GM18858 (cell line): ENCODE measurements around the gene PDCL2.
"Not testable (repeated sequence)": the region's sequence is repeated elsewhere in the genome, so short reads cannot be mapped to it uniquely, and the experiment has no call there.

Experiments
- ATAC-seq: cut with Tn5 transposase; IDR thresholded peaks from one replicate; pipeline ENCODE4 v1.9.1; 2021; ENCODE audit not compliant: unreplicated experiment

Gene PDCL2, protein sequence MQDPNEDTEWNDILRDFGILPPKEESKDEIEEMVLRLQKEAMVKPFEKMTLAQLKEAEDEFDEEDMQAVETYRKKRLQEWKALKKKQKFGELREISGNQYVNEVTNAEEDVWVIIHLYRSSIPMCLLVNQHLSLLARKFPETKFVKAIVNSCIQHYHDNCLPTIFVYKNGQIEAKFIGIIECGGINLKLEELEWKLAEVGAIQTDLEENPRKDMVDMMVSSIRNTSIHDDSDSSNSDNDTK

DNA sequence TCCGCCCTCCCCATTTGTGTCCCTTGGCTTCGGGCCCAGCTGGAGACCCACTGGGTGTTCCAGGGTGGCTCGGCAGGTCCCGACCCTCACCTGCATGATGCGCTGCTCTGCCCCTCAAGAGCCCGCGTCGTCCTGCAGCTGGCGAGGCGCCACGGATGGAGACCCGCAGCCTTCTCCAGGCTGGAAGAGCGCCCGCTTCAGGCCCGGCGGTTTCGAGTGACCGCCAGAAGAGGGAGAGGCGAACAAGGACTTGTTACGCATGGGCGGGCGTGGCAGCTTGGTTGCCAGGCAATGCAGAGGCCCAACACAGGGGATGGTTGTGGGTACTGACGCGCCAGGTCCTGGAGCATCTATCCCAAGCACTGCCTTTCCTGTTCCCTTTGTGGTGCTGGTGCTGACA is at the start of gene PDCL2:
PDCL2 (minus strand) TSS at position 232 of the 400 bp plus-strand sequence; CDS start at position 96, 136 bp downstream.
- no peak for ATAC-seq

DNA sequence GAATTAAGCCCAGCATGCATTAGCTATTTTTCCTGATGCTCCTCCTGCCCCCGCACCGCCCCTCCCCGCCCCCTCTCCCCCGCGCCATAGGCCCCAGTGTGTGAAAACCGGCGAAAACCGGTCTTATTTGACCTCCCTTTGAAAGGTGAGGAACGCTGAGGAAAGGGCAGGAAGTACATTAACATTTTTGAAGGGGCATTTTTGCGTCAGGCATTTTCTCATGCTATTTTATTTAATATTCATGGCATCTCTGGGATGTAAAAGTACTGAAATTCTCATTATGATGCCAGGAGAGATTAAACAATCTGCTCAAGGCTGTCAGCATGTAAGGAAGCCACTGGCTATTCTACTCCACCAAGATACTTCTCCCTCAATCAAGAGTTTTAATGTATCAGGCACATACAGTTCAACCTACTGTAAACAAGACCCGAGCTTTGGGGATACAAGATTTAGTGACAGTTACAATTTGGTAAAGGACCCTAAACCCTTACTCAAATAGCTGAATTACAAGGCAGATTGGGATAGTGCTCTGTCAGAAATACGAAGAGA is 45.3 kb upstream of the PDCL2 start:
- ATAC-seq: no peak

DNA sequence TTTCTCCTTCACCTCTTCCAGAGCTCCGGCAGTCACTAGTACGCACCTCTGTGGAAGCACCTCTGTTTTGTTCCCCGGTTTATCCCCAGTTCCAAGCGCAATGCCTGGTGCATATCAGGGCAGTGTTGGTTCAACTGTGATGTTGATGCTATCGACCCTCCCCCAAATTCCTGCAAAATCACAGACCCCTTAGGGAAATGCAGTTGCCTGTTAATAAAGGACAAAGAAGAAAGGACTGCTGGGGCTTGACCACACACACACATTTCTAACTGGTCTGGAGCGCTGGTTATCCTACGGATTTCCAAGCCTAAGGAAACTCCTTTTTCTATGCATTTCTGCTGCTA is 44.6 kb upstream of the PDCL2 start:
- ATAC-seq: no peak

DNA sequence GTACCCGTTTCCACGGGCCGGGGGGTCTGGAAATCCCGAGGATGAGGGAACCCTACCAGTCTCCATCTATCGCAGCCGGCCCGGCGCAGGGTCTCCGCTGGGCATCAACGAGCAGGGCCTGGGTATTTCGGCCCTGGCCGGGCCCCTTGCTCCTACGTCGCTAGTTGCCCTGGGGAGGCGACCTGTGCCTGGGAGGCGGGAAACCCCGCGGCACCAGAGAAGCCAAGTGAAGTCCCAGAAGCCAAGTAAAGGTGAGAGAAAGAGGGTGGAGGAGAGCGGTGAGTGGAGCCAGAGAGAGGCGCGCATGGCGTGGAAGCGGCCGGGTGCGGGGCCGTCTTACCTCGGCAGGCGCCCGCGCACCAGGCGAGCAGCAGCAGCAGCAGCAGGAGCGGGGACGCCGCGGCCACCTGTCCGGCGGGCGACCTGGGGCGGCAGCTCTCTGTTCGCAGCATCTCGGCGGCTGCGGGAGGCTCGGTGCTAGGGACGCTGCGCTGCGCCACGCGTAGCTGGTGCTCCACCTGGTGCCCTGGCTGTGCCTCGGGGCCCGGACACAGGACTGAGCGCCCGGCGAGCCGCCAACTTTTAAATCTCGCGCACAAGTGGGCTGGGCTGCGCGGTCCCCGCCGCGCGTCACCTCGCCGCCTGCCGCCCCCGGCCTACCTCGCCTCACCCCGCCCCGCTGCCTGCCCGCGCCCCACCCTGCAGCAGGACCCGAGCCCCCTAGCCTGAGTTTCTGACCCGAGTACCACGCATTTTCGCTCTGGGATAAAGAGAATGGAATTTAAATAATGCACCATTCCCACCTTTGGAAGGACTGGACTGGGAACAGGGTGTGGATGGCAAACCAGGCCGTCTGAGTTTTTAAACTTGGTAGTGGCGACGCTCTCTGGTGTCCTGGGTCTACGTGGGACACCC is 44.0 kb upstream of the PDCL2 start, which contains the start of gene NMU:
NMU (minus strand) TSS at position 558 of the 915 bp plus-strand sequence; CDS start at position 452, 106 bp downstream.
- no peak for ATAC-seq

DNA sequence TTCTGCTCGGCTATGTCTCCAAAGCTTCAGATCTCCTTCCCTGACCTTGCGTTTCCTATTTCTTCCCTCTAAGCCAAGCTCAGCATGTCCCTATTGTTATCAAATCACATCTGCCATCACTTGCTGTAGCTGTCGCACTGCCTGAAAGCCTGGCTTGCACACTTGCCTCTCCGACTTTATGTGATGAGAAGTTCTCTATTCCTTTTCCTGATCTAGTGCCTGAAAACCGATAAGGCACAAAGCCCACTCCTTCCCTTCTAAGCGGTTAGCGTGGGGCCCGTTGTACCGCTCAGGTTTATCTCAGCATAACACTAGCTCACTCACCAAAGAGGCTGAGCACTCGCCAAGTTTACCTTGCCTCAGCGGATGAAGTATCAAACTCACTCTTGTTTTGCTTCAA is 43.2 kb upstream of the PDCL2 start:
- no peak for ATAC-seq

DNA sequence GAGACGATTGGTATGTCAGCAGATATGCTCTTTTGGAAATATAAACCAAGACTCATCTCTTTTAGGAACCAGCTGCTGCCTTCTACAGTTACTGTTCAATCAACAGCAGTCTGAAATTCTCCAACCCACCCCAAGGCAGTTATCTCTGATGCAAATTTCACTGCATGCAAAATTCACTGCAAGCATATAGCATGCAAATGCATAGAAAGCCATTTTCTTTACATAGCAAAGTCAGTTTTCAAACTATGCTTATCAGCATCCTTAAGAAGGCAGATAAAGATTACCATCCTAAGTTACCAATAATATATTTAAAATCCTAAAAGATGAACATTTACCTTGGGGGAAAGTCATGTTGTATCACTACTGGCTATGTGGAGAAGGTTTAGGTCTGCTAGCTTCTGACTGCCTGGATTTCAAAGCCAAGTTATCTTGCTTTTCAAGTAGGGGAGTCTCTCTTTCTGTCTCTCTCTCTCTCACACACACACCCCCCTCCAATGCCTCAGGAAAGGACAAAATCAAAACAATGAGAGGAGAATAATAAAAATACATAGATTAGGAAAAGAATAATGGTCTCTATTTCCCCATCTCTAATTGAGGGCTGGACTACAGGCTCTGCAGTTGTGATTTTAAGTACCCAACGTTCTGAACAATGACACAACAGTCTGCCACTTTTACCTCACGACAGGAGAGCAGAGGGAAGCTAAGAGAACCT is 42.5 kb upstream of the PDCL2 start:
- no peak for ATAC-seq

DNA sequence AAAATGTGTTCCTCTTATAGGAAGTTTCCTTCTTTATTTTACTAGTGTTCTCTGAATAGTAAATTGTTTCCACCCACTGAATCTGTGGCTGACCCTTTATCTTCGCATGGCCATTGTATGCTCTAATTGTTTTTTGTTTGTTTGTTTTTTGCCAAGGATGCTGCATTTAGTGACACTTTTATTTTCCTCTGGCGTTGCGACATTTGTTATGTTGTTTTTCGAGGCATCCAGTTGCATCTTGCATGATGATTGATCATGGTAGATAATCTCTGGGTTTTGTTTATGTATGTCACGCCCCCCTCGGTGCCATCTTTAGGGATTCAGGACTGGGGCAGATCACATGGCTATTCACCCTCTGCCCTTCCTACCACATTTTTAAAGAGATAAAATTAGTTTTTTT is 41.9 kb upstream of the PDCL2 start:
- no peak for ATAC-seq

DNA sequence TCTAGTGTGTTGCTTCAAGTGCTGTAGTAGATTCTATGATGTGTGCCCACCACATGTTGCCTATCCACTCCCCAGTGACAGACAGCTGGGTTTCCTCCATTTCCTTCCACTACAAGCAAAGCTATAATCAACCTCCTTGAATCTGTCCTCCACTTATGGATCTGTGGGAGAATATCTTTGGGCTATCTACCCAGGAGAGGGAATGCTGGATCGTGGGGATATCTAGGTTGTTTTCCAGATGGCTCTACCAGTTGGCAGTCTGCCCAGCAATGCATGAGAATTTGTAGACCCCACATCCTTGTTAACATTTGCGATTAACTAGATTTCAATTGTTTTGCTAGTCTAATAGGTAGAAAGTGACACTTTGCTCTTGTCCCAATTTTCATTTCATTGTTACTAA is 33.8 kb upstream of the PDCL2 start:
- no peak for ATAC-seq

DNA sequence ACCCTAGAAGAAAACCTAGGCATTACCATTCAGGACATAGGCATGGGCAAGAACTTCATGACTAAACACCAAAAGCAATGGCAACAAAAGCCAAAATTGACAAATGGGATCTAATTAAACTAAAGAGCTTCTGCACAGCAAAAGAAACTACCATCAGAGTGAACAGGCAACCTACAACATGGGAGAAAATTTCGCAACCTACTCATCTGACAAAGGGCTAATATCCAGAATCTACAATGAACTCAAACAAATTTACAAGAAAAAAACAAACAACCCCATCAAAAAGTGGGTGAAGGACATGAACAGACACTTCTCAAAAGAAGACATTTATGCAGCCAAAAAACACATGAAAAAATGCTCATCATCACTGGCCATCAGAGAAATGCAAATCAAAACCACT is 32.0 kb upstream of the PDCL2 start:
- ATAC-seq: not testable (repeated sequence)

DNA sequence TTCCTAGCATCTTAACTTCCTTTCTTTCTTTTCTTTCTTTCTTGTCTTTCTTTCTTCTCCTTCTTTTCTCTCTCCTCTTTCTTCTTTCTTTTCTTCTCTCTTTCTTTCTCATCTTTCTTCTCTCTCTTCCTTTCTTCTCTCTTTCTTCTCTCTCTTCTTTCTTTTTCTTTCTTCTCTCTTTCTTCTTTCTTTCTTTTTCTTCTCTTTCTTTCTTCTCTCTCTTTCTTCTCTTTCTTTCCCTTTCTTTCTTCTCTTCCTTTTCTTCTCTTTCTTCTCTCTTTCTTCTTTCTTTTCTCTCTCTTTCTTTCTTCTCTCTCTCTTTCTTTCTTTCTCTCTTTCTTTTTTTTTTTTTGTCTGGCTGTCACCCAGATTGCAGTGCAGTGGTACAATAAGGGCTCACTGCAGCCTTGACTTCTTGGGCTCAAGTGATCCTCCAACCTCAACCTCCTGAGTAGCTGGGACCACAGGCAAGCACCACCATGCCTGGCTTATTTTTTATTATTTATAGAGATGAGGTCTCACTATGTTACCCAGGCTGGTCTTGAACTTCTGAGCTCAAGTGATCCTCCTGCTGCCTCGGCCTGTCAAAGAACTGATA is 26.6 kb upstream of the PDCL2 start:
- ATAC-seq: no peak

DNA sequence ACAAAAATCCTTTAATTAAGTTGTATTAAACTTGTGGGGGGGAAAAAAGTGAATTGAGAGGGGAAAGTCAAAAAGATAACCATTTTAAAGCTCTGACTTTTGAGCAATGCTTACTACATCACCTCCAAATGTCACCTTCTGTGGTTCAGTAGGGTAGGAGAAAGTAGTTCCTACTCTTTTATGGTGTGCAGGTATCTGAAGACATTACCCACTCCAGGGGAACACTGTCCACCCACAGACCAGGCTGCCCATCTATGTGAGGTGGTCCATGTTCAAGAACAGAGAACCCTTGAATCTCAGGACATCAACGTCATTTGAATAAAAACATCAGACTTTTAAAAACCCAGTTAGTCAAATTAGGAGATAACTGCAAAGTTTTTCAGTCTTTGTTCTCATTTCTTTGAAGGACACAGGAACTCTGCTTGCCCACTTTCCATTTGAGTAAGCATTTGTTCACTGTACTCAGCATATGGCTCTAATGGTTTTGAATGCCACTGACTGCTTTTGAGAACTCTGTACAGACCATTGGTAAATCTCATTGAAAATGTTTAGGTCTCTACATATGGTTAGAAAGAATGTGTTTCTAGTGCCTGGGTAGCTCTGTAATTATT is 25.6 kb upstream of the PDCL2 start:
- ATAC-seq: peak; percentile 98

DNA sequence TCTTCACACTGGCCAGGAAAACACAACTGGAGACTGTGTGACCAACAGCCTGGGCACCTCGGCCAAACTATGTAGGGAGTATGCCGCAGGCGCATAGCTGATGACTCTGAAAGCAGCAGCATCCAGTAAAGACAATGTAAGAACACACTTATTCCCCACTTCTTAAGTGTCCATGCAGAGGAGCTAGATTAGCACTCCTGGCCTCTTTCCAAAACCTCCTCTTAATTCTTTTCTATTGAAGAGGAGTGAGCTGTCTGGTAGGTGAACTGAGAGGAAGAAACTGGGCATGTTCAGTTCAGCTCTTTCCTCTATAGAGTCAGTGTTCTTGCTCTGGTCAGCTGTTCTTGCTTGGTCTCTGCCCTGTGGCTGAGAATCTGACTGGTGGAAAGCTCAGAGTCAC is 23.0 kb upstream of the PDCL2 start:
- ATAC-seq: no peak

DNA sequence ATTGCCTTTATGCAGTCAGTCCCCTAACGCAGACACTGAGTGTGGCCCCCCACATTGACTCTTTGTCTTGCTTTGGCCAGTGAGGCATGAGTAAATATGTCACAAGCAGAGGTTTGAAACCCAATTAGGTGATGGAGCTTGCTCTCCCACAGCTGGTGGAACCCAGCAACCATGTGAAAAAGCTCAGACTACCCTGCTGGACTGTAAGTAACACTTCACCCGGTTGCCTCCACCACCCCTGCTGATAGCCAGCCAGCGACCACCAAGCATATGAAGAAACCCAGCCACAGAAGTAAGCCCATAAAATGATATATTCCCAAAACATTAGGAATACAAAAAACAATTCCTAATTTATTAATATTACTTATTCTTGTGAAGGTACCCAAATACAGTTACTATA is 21.6 kb upstream of the PDCL2 start:
- ATAC-seq: no peak

DNA sequence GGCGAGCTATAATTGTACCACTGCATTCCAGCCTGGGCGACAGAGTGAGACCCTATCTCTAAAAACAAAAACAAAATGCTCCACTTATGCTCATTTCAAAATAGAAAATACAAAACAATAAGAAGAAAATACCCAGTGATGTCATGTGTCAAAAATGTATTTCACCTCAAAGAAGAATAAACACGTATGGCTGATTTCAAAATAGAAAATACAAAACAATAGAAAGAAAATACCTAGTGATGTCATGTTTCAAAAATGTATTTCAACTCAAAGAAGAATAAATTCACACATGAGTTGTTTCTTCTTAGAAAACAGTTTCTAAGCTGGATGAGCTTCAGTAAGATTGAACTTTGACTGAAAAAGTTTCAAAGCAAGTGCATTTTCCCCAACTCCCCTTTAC is 20.3 kb upstream of the PDCL2 start:
- no peak for ATAC-seq

DNA sequence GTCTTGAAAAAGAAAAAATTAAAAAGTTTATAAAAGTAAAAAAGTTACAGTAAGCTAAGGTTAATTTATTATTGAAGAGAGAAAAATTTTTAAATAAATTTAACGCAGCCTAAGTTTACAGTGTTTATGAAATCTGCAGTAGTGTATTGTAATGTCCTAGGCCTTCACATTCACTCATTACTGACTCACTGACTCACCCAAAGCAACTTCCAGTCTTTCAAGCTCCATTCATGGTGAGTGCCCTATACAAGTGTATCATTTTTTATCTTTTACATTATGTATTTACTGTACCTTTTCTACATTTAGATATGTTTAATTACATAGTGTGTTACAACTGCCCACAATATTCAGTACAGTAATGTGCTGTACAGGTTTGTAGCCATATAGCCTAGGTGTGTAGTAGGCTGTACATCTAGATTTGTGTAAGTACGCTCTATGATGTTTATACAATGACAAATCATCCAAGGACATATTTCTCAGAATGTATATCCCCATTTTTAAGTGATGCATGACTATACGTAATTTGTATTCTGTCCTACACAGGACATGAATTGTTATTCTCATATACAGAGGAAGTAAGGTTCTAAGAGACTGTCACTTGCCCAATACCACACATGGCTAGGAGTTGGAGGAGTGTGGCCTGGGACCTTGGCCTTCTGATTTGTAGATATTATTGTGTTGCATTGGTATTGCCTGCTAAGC is 19.5 kb upstream of the PDCL2 start:
- no peak for ATAC-seq

DNA sequence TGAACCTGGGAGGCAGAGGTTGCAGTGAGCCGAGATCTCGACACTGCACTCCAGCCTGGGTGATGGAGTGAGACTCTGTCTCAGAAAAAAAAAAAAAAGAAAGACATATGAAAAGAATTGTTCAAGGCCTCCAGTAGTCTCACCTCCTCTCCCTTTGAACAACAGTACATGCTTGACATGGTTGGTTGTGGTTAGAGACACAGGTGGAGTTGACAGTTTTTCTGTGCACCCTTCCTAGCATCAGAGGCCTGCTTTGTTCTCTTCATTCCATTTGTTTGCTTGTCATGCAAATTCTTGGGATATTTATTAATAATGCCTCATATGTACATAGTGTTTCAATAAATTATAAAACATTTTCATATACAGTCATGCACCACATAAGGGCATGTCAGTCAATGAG is 18.3 kb upstream of the PDCL2 start:
- ATAC-seq: no peak

DNA sequence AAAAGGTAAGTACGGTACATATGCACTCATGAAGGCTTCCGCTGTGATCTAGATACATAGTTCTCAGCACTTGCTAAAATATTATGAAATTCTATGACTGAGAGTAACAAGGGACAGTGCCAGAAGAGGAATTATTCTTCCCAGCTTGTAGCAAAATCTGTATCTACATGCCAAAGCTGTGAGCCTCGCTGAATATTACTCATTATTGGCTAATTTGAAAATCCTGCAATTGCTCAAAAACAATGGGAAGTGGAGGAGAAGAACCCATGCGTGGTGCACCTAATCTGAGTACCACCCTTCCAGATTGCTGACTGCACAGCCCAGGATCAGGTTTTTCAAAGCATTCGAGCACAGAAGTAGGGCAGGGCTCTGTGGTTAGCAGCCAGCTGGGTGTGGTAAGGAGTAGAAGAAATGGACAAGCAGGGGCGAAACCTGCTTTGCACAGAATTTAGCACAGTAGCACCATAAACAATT is 17.4 kb upstream of the PDCL2 start:
- ATAC-seq: no peak

DNA sequence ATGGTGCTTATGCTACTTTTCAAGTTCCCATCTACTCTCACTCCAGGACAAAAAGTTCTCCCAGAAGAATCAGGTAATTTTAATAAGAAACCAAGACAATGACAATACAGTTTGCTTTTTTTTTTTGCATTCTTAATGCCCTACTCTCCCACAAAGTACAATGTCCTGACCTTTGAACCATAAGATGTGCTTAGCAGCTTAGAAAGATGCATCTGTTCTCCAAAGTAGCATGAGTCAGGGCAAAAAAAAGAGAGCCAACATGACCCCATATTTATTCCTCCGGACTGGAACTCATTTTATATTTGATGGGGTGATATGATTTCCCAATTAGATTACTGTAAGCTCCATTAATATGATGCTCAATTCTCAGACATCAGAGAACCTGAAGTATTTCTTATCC is 16.5 kb upstream of the PDCL2 start:
- ATAC-seq: no peak

DNA sequence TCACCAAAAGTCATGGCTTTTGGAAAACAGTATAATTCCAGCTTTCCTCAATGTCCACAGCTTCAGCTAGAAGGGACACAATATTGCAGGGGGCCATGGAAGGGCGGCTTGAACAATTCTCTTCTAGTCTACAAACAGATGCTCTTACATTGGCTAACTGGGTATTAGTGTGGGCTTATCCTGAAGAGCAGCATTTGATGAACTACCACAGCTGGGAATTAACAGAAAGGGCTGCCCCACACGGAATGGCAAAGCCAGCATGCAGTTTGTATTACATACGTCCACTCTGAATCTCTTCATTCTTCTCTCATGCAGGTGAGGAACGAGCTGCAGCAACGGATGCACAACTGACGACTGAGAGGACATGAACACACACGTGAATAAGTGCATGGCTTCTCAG is 13.0 kb upstream of the PDCL2 start:
- ATAC-seq: no peak

DNA sequence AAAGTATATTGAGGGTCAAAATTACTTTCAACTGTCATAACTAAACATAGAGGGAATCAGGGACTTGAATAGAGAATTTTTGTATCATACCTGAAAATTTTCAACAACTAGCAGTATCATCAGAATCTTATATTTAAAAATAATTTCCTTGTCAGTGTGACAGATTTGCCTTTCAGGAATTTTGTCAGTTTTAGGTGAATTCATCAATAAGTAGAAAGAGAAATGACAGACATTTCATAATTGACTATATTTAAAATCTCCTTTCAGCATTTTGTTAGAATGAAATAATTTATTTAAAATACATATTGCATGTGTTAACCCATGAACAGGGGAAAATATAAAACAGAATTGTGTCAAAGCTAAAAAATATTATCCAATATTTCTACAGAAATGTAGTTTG is 8.6 kb upstream of the PDCL2 start:
- ATAC-seq: no peak
